ENCODE measurements around the gene PLAAT3.

- peak in 1 of 2 donors; percentile 10 for TF ChIP-seq POLR2A (IDR thresholded peaks at IDR 0.05)
- no peak for TF ChIP-seq CTCF (IDR thresholded peaks at IDR 0.05)
These were observed 47.0 kb downstream of the PLAAT3 start for GRCh38 chr11:63567044-63567840.
